Loucy (cell line): ENCODE data around the gene RTP3.

Experiments
- CTCF ChIP-seq: fragments of 200-600 bp; sonication (generic); conservative IDR thresholded peaks from 2 replicates; pipeline ENCODE4 v1.5.1; 2014; ENCODE audit warnings: mild to moderate bottlenecking, antibody characterized with exemption, low read length
- EZH2phosphoT487 ChIP-seq: fragments of 200-600 bp; IDR thresholded peaks from 2 replicates; pipeline ENCODE4 v1.6.1; 2018; ENCODE audit warnings: antibody characterized with exemption, mild to moderate bottlenecking, moderate library complexity, borderline replicate concordance

- no peak for TF ChIP-seq CTCF
- TF ChIP-seq EZH2phosphoT487 = no peak
These were observed 20.0 kb upstream of the RTP3 start for GRCh38 chr3:46477756-46478155.
